CD4-positive, alpha-beta T cell treated with Interleukin-1 beta for 1 hour (primary cell): ENCODE measurements around the gene CATSPERE.
"Not testable (repeated sequence)": the region's sequence is repeated elsewhere in the genome, so short reads cannot be mapped to it uniquely, and the experiment has no call there.

Experiments used
- DNase-seq, 2 donors: peaks; one replicate each; pipeline ENCODE4 v3.0.0-alpha.2; 2020 to 2022

Gene CATSPERE

DNA sequence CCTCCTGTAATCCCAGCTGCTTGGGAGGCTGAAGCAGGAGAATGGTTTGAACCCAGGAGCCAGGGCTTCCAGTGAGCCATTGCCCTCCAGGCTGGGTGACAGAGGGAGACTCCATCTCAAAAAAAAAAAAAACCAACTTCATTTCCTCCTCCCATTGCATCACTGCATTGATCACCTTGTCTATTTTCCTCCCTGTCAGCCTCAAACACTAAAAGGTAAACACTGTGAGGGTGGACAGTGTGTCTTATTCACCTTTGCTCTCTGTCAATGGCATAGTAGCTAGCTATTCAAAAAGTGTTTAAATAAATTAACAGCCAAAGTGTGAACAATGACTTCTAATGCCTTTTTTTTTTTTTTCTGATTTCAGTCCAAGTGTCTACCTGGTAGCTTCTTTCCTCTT is 178.5 kb downstream of the CATSPERE start:
- DNase-seq = no peak

DNA sequence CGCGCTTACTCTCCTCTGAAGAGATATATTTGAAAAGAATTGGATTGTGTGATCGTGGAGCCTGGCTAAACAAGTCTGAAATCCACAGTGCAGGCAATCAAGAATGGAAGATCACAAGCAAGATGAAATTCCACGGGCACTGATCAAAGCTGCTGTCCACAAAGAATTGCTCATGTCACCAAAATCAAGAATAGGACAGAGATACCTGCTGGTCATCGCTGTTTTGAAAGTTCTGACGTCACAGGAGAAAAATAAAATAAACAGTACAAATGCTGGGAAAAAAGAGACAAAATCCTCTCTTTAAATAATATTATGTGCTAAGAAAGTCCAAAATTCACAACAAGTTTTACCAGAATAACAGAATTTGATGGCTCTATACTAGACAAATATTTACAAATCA is 179.8 kb downstream of the CATSPERE start:
- DNase-seq = no peak

DNA sequence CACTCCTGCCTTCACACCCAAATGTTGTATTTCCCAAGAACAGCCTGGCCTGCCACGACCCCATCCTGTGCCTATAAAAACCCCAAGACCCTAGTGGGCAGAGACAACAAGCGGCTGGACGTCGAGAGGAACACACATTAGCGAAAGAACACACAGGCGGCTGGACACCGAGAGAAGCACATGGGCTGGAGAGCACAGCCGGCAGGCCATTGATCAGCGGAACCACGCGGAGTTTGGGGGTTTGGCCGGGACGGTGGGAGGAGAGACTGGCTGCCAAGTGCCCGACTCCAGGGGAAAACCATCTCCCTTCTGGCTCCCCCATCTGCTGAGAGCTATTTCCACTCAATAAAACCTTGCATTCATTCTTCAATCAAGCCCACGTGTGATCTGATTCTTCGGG is 181.5 kb downstream of the CATSPERE start:
- DNase-seq = no peak

DNA sequence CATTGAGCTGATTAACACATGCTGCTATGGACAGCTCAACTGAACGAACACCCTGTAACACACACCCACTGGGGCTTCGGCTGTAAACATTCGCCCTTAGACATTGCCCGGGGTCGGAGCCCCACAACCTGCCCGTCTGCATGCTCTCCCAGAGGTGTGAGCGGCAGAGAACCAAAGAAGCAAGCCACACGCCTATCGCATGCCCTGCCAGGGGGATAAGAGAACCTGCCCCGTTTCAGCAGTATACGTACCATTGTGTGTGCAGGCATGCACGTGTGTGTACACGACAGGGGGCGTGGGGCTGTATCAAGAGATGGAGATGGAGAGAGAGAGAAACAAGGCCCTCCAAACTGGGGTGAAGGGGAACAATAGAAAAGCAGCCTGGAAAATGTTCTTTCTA is 181.9 kb downstream of the CATSPERE start:
- no peak for DNase-seq

DNA sequence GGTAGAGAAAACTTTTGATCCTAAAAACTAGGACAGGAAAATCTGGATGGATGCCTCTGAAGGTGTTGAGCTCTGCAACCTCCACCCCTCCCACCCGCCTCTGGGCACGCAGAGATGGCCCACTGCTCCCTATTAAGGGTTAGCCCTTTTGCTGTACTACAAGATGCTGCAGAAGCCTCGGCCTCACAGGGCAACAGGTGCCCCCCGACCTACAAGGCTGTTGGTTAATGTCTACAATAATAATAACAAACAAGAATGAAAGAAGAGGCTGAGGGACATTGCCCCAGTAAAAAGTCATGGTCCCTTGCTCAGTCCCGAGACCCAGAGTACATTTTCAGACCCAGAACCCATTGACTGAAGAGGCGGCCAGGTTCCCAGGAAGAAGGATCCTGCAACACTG is 184.3 kb downstream of the CATSPERE start:
- no peak for DNase-seq

DNA sequence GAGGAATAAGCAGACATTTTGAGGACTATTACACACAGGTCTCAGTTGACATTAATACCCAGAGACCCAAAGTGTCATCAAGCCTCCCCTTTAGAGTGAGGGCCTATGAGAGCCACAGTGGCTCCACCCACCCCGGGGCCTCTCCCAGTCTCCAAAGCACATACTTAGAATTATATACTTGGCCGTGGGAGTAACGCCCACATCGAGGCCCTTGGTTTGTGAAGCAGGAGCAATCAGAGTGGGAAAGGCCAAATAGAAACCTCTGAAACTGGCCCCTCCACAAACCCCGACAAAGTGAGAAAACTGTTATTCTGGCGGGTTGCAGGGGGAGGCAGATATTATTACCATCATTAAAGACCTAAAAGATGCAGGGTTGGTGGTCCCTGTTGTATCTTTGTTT is 184.8 kb downstream of the CATSPERE start:
- no peak for DNase-seq

DNA sequence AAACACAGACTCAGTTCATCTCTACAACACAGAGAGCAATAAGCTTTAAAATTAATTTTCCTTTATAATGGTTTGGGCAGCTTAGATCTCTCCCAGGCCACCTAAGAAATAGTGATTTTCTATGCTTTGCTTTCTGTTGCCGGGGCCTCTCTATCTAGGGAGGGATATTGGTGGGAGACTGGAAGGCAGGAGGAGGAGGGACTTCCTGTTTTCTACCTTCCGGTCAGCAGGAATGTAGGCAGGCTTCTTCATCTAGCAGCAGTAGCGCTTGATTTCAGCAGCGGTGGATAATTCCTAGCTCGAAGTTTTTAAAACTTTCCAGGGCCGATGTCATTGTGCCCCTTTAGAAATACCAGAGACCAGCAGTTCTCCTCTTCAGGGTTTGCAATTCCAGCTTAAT is 186.7 kb downstream of the CATSPERE start:
- DNase-seq = no peak

DNA sequence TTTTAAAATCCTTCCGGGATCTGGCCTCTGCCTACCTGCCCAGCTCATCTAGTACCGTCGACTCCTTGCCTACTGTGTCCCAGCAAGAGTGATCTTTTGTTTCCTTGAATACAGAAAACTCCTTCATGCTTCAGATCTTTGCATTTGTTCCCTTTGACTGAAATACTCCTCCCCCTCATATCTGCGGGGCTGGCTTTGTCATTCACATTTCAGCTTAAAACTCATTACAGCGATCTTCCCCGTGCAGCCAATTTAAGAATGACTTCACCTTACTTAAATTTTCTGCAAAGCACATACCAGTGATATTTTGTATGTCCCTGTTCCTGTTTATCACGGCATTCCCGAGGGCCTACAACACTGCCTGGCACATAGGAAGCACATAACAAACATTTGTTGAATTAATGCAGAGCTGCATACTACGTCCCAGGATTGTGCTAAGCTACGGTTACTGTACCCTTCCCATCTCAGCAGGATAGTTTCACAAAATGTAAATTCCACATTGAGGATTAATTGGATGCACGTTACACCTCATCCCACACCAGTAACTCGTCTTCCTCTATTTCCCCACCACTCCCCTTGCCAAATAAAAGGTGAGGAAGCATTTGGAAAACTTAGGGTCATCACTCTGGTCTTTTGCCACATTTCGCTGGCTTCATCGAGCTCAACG is 191.0 kb downstream of the CATSPERE start:
- DNase-seq = no peak

DNA sequence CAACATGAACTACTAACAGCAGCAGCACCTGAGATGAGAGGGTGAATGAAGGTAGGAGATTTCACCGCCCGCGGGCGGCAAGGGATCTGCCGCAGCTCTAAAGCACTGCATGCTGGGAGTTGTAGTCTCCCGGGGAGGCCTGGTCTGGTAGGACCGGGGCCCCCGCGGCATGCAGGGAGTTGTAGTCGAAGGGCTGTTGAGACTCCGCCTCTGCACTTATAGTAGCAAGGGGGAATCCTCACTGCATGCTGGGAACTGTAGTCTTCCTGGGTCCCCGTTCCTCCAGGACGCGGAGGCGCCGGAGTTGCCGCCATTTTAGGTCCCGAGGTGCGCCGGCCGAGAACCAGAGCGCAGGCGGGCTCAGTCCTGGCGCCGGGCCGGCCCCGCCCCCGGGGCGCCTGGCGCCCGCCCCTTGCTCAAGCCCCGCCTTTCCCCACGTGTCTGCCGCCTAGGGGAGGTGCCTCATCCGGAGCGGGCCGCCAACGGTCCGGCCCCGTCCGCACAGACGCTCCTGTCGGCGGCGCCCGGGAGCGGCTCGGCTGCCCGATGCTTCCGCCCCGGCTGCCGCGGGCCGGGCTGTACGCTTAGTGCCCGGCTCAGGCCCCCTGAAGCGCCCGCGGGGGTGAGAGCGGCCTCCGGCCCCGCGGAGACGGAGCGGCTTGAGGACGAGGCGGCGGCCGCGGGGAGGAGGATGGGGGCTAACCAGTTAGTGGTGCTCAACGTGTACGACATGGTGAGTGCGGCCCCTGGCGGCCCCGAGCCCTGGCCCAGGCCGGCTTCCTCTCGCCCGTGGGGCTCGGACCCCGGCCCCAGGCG is 191.8 kb downstream of the CATSPERE start, which contains the start of gene DESI2:
Gene DESI2, plus strand, starts transcription at position 504 of the 816 bp plus-strand sequence. Its CDS starts 188 bp downstream, at position 692.
- DNase-seq = peak; percentile 99 to 100

DNA sequence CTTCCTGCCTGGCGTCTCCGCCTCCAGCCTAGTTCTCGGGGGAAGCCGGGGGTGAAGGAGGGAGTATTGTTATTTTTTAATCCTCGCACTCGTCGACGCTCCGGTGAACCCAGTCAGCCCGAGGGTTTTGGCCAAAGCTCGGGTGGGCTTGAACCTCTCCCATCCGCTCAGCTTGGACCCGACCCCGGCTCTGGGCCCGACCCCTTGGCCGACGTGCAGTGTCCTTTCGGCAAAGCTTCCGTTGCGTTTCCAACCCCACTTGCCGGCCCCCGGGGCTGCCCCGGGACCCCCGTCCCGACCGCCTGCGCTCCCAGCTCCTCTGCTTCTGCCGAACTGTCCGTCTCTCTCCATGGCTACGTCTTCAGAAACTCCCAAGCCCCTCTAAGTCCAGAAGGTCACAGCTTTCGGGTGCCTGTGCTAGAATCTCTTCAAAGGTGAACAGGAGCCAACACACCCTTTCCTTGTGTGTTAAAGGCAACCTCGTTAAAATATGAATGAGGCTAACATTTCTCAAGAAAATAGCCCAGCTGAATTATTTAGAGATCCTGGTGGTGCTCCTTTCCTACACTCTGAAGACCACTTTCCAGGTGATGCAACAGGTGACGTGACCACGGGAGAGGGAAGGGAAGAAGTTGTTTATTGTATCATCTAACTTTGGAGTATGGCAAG is 192.5 kb downstream of the CATSPERE start:
- peak in 1 of 2 donors; percentile 5 for DNase-seq

DNA sequence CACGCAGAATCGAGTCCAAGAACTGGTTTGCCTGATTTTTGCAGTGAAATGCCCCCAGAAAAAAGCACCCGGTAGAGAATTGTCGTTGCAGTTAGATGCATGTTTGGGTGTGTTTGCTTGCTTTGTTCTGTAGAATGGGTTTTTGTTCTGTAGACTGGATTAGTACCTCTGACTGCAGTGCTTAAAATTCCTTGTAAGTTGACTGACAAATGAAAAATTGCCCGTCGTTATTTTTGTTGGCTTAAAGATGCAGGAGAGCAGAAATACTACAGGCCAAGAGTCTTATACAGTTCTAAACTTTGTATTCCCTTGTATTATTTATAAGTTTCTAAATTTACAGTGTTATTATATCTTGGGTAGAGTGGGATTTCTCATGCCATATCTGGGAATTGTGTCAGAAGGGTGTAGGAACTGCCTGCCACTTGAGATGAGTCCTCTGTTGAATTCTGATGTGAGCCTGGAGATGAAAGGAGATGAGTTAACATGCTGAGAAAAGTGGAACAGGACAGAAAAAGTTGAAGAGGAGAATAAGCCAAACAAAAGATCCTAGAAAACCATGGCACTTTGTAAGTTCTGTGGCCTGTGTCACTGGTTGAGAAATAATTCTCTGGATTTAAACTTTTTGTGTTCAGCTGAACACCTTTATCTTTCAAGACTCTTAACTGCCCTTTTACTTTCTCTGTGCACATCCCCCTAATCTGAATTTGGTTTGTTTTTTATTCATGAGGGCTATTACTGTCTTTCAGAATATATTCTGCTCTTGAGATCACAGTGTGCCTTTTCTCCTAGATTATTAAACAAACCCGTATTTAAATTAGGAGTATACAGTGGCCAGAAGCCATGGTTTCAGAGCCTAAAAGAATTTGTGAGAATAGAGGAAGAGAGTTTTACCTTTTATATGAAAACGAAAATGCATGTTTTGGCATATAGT is 193.3 kb downstream of the CATSPERE start:
- DNase-seq = no peak

DNA sequence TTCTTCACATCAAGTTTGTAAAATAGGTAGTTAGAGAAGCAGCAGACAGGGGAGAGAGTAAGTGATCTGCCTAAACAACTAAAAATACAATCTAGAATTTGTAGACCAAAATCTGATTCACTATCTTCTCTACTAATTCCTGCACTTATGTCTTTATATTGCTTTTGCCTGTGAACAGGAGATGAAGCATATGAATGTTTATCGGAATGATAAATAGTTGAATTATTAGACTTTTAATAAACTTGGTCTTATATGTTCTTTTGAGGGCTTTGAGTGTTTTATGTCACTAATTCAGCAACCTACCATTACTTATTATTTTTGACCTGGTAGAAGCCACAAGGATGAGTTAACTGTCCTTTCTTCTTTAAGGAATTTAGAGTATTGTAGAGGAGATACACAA is 194.1 kb downstream of the CATSPERE start:
- DNase-seq = no peak

DNA sequence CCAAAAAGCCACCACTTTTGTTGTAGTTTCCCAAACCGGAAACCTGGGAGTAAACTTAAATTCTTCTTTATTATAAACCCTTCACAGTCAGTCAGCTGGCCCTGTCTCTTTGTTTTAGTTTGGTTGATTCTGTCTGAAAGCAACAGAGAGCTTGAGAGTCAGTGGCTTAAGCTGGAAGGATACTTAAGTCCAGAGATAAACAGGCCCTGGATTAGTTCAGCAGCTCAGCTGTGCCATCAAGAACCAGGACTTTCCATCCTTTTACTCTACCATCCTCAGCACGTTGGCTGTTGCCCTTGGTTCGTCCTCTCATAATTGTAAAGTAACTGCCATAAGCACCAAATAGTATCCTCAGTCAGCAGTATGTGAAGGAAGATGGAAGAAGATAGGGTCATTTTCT is 196.3 kb downstream of the CATSPERE start:
- no peak for DNase-seq

DNA sequence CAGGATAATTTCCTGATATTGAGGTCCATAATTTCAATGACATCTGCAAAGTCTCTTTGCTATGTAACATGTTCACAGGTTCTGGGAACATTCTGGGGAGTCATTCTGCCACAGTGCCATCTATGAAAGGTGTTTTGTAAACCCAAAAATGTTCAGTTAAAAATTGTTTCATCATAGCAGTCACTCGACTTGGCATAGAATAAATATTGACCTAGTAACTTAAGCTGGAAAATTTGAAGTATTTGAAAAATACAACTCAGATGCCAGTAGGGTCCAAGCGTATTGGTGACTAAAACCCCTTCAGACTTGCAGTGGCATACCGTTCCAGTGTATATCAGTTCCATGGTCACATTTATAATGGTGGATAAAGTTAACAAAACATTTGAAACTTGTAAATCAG is 198.6 kb downstream of the CATSPERE start:
- DNase-seq = no peak

DNA sequence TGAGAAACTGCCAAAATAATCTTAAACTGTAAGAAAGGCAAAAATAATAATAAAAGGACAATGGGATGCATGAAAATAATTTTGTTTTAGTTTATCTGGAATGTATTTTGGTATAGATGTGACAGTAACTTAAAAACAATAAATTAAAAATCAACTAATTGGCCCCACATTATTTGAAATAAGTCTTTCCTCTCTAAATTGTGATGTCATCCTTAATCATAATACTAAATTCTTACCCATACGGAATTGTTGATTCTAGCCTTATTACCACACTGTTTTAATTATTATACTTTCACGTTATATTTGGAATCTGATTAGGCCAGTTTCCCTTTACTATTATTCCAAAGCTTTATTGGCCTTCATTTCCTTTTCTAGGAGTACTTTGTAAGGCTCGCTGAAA is 199.5 kb downstream of the CATSPERE start:
- DNase-seq = no peak

DNA sequence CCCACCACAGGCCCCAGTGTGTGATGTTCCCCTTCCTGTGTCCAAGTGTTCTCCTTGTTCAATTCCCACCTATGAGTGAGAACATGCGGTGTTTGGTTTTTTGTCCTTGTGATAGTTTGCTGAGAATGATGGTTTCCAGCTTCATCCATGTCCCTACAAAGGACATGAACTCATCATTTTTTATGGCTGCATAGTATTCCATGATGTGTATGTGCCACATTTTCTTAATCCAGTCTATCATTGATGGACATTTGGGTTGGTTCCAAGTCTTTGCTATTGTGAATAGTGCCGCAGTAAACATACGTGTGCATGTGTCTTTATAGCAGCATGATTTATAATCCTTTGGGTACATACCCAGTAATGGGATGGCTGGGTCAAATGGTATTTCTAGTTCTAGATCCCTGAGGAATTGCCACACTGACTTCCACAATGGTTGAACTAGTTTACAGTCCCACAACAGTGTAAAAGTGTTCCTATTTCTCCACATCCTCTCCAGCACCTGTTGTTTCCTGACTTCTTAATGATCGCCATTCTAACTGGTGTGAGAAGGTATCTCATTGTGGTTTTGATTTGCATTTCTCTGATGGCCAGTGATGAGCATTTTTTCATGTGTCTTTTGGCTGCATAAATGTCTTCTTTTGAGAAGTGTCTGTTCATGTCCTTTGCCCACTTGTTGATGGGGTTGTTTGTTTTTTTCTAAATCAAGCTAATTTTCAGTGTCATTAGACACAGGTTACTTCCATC is 200.7 kb downstream of the CATSPERE start:
- DNase-seq = not testable (repeated sequence)

DNA sequence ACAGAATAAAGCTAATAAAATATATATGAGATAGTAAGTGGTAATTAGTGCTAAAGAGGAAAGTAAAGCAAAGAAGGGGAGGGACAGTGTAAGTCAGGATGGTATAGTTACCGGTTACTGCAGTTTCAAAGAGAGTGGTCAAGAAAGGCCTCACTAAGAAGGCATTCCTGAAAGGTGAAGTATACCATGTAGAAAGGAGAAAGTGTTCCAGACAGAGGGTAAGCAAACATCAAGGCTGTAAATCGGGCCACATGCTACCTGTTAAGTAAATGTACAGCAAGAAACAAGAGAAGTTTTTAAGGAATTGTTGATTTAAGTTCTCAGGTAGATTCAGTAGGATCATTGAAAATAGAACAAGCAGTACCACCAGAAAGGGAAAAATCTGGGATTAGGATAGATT is 201.5 kb downstream of the CATSPERE start:
- DNase-seq = no peak

DNA sequence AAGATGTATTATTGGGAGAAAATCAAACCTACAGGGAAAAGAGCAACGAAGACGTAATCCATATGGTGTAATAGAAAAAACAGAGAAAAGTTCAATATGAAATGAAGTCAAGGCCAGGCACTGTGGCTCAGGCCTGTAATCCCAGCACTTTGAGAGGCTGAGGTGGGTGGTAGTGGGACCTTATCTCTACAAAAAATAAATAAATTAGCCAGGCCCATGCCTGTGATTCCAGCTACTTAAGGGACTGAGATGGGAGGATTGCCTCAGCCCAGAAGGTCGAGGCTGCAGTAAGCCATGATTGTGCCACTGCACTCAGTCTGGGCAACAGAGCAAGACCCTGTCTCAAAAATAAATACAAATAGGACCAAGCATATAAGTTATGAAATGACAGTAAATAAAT is 203.3 kb downstream of the CATSPERE start:
- DNase-seq = no peak

DNA sequence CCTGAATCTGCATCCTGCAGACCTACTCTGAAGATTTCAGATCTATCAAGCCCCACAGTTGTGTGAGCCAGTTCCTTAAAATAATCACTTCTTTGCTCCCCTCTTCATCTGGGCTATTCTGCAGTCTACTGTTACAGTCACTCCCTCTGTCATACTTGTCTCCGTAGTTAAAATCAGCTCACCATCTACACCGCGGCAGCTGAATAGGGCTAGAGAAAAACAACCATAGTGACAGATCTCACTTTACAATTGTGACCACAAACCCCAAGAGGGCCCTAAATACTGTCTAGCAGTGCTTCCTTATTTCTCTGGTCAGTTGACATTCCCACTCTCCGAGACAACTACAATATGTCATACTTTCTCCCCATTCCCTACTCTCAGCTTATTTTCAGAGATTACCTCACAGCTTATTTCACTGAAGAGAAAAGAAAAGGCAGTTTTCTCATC is 204.7 kb downstream of the CATSPERE start:
- DNase-seq = no peak

DNA sequence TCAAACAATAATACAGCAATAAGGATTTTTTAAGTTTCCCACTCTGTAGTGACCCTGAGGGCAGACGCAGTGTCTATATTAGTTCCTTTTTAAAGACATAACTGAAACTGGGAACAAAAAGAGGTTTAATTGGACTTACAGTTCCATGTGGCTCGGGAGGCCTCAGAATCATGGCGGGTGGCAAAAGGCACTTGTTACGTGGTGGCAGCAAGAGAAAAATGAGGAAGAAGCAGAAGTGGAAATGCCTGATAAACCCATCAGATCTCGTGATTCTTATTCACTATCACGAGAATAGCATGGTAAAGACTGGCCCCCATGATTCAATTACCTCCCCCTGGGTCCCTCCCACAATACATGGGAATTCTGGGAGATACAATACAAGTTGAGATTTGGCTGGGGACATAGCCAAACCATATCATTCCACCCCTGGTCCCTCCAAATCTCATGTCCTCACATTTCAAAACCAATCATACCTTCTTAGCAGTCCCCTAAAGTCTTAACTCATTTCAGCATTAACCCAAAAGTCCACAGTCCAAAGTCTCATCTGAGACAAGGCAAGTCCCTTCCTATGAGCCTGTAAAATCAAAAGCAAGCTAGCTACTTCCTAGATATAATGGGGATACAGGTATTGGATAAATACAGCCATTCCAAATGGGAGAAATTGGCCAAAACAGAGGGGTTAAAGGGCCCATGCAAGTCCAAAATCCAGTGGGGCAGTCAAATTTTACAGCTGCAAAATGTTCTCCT is 205.8 kb downstream of the CATSPERE start:
- DNase-seq = not testable (repeated sequence)

DNA sequence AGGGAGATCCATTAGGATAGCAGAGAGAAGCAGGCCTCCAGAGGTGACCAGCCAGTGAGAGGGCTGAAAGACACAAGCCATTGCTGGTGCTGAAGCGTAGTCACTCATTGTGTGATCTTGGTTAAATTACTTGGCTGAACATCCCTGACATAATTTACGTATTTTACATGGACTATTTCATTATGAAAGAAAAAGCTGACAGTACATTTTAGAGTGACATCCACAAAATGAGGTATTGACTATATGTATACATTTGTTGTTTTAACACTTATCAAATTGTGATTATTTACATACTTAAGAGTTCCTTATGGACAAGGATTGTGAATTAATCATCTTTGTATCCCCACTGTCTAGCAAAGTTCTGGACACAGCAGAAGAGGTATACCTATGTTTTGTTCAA is 206.7 kb downstream of the CATSPERE start:
- no peak for DNase-seq
